ENCODE measurements around the gene MARCHF9. TPM values are rescaled to one million over a fixed set of nuclear protein-coding genes. Genes with fewer than 3 reads are reported as not detected.
"Not testable (repeated sequence)": the region's sequence is repeated elsewhere in the genome, so short reads cannot be mapped to it uniquely, and the experiment has no call there.

MARCHF9 gene
- total RNA-seq, 2 experiments from 2014 or later, result 29.2 to 31.4 TPM

DNA sequence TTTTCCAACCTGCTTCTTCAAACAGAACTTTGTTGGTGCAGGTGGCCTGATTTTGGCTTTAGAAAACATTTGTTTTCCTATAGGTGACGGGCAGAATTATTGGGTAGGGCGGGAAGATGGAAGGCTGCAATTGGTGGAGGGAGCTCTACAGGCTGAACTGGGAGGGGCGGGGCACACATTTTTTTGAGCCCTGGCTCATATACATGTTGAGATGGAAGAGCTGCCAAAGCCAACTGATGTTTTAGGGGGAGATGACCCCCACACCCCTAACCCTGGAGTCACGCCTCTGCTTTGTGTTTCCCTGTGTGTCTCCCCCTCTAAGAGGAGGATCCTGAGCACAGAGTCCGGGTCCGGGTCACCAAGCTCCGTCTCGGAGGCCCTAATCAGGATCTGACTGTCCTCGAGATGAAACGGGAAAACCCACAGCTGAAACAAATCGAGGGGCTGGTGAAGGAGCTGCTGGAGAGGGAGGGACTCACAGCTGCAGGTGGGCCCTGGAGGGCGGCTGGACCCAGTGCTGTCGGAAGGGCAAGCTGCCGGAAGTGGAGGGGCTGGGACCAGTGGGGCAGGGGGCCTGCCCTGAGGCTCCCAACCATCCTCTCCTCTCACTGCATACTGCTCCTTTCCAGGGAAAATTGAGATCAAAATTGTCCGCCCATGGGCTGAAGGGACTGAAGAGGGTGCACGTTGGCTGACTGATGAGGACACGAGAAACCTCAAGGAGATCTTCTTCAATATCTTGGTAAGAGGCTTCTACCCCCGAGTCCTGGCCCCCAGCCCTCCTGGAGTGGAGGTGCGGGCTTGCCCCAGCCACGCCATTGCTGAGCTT lies 34.9 kb upstream of the MARCHF9 start:
- Mint-ChIP-seq H3K27me3 (no peaks in the 10 kb centered on the region), H3K27ac (no peak overlapping the region), H3K9me3 (no peaks in the 10 kb centered on the region), H3K4me3 (no peak overlapping the region), H3K4me1 (peaks cover 1% of the 10 kb centered on the region), H3K36me3 (ENCODE audit: low read depth) (peaks cover 58% of the 10 kb centered on the region)
- no peak for DNase-seq
- ChIA-PET CTCF (interaction anchor here (1.5 kb wide), 1 partner anchor 22 kb away, joined by 6 read pairs; no protein-coding TSS in a partner anchor), POLR2A (interaction anchor here (0.6 to 3.4 kb wide), 10 partner anchors 10 to 188 kb away, joined by 3 to 27 read pairs (median 4); partner anchors contain the start of genes OS9 and TSPAN31)

DNA sequence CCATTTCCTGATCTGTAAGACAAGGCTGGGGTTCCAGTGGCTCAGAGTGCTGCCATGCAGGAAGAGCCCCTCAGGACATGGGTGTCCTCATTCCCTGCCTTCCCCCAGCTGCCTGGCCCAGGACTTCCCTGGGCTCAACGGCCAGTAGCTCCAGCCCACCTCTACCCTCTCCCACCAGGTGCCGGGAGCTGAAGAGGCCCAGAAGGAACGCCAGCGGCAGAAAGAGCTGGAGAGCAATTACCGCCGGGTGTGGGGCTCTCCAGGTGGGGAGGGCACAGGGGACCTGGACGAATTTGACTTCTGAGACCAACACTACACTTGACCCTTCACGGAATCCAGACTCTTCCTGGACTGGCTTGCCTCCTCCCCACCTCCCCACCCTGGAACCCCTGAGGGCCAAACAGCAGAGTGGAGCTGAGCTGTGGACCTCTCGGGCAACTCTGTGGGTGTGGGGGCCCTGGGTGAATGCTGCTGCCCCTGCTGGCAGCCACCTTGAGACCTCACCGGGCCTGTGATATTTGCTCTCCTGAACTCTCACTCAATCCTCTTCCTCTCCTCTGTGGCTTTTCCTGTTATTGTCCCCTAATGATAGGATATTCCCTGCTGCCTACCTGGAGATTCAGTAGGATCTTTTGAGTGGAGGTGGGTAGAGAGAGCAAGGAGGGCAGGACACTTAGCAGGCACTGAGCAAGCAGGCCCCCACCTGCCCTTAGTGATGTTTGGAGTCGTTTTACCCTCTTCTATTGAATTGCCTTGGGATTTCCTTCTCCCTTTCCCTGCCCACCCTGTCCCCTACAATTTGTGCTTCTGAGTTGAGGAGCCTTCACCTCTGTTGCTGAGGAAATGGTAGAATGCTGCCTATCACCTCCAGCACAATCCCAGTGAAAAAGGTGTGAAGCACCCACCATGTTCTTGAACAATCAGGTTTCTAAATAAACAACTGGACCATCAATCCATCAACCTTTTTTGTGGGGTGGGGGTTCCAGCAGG lies 34.0 kb upstream of the MARCHF9 start:
- DNase-seq, result no peak
- peaks cover 2% of the 10 kb centered on the region for H3K4me1 Mint-ChIP-seq
- H3K4me3 Mint-ChIP-seq, result no peak overlapping the region
- ChIA-PET POLR2A (interaction anchor here (1.3 to 3.4 kb wide), 9 partner anchors 9 to 36 kb away, joined by 3 to 27 read pairs (median 4); partner anchors contain the start of genes OS9 and TSPAN31), CTCF (no interaction called here)
- peaks cover 57% of the 10 kb centered on the region for H3K36me3 Mint-ChIP-seq (ENCODE audit: low read depth)
- no peaks in the 10 kb centered on the region for H3K27me3 Mint-ChIP-seq
- no peak overlapping the region for H3K27ac Mint-ChIP-seq
- H3K9me3 Mint-ChIP-seq, result no peaks in the 10 kb centered on the region

DNA sequence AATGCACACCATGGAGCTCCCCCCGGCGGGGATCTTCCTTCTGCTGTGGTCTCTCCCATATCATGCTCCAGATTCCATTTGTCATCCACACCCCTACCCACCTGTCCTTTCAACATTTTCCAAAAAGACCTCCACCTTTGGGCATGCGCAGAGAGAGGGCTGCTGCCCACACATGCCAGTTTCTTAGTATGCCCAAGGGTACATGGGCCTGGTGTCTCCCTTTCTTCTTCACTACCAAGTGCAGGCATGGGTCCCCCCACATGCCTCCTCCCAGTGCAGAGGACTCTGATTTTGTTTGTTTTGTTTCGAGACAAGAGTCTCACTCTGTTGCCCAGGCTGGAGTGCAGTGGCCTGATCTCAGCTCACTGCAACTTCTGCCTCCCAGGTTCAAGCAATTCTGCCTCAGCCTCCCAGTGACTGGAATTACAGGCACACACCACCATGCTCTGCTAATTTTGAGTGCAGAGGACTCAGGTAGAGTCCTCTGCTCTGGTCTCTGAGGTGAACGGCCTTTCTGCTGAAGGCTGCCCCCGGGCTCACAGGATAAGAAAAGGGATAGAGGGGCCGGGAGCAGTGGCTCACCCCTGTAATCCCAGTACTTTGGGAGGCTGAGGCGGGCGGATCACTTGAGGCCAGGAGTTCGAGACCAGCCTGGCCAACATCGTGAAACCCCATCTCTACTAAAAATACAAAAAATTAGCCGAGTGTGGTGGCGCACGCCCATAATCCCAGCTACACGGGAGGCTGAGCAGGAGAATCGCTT lies 32.9 kb upstream of the MARCHF9 start:
- H3K36me3 Mint-ChIP-seq (ENCODE audit: low read depth), result peaks cover 56% of the 10 kb centered on the region
- H3K4me3 Mint-ChIP-seq, H3K27me3 Mint-ChIP-seq, DNase-seq, H3K4me1 Mint-ChIP-seq, H3K27ac Mint-ChIP-seq, H3K9me3 Mint-ChIP-seq: not testable (repeated sequence)
- ChIA-PET CTCF (interaction anchor here (1.1 kb wide), 1 partner anchor 19 kb away, joined by 3 read pairs; no protein-coding TSS in a partner anchor), POLR2A (interaction anchor here (0.7 to 3.4 kb wide), 11 partner anchors 8 to 28 kb away, joined by 3 to 27 read pairs (median 4); partner anchors contain the start of gene OS9)

DNA sequence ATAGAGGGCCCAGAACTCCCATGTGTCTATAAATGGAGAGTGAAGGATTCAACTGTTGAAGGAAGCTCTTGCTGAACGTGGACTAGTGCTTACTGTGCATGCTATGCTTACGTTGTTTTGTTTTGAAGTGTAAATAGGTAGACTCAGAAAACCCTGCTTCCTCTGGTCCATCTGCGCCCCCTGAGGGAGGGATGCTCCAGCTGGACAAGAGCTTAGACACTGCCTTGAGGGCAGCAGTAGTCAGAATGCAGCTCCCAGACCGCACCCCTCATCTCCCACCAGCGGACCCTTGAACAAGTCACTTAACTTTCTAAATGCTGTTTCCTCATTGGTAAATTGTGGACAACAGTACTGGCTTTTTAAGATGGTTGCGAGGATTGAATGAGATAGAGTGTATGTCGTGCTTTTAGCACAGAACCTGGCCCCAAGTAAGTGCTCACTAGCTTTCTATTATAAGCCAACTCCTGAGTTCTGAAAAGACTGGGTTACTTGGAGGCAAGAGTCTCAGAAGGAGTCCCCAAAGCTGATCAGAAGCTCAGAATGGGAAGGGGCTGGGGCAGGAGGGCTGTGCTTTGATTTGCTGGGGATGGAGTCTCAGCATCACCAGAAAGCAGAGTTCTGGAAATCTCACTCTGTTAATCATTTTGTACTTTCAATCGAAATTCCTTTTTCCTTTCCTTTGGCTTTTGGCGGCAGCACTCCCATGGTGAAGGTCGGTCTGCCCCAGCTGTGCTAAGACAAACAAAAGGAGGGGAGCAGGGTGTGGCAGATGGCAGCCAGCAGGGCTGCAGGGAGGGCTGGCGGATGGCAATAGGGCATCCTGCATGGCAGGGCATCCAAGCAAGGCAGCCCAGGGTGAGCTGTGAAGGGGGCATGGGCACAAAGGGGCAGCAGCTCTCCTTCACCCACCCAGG lies 31.9 kb upstream of the MARCHF9 start:
- H3K36me3 Mint-ChIP-seq (ENCODE audit: low read depth), result peaks cover 61% of the 10 kb centered on the region
- ChIA-PET POLR2A (interaction anchor here (1.0 to 2.8 kb wide), 8 partner anchors 9 to 29 kb away, joined by 3 to 12 read pairs (median 3); partner anchors contain the start of genes OS9 and TSPAN31), CTCF (interaction anchor here (0.6 to 1.1 kb wide), 4 partner anchors 13 to 140 kb away, joined by 3 to 4 read pairs (median 4); no protein-coding TSS in a partner anchor)
- H3K27ac Mint-ChIP-seq, result peak overlapping the region; percentile 26
- H3K9me3 Mint-ChIP-seq, result no peaks in the 10 kb centered on the region
- no peak for DNase-seq
- peaks cover 2% of the 10 kb centered on the region for H3K4me1 Mint-ChIP-seq
- no peak overlapping the region for H3K4me3 Mint-ChIP-seq
- no peaks in the 10 kb centered on the region for H3K27me3 Mint-ChIP-seq

DNA sequence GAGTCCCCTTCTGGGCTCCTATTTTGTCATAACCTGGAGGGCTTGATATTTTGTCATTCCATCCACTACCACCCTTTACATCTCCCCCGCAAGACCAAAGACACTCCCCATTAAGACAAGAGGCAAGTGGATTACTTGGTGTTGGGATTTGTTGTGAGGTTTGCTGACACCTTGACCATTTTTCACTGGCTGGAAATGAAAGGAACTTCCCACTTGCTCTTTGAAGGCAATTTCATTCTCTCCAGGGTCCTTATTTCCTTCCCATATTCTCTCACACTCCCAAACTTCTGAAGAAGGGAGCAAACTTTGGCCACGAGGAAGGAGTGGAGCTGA lies 31.3 kb upstream of the MARCHF9 start:
- no peaks in the 10 kb centered on the region for H3K9me3 Mint-ChIP-seq
- DNase-seq, result no peak
- H3K4me3 Mint-ChIP-seq, result no peak overlapping the region
- no peak overlapping the region for H3K27ac Mint-ChIP-seq
- peaks cover 2% of the 10 kb centered on the region for H3K4me1 Mint-ChIP-seq
- peaks cover 62% of the 10 kb centered on the region for H3K36me3 Mint-ChIP-seq (ENCODE audit: low read depth)
- POLR2A ChIA-PET, result interaction anchor here (0.9 to 2.8 kb wide), 6 partner anchors 9 to 30 kb away, joined by 3 to 12 read pairs (median 6); partner anchors contain the start of genes OS9 and TSPAN31
- no peaks in the 10 kb centered on the region for H3K27me3 Mint-ChIP-seq
- CTCF ChIA-PET, result interaction anchor here (0.9 kb wide), 1 partner anchor 140 kb away, joined by 4 read pairs; no protein-coding TSS in a partner anchor

DNA sequence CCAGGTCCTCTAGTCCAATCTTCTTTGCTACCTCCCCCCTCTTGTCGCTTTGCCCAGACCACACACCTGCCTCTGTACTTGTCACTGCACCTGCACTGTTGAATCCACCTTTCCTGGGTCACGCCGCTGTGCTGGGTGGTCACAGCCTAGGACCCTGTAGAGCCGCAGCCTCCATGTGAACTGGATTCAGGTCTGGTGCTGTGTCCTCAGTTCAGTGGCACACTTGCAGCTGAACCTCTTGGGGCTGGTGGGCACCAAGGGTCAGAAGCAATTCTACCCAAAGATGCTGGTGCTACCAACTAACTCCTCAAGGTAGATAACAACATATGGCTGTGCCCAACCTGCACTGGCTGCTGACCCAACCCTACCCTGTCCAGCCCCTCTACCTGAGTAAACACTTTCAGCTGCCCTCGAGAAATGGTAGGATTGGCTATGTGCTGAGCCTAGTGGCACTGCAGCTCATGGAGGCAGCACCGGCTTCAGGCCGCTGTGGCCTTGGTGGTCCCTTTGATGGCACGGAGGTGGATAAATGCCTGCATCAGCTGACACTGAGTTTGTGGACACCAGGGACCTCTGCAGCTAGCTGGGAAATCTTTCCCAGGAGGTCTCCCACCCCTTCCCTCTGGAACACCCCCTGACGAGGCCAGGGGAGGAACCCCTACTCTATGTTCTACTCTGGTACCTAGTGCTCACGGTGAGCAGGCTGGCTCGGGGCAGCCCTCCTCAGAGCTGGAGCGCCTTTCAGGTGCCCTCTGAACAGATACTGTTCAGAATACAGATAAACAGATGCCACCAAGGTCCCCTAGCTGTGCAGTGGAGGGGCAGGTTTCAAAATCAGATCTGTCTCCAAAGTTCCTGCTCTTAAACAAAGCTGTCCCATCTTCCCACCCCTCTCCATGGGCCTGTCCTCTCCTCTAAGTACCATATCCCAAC lies 30.6 kb upstream of the MARCHF9 start:
- peaks cover 60% of the 10 kb centered on the region for H3K36me3 Mint-ChIP-seq (ENCODE audit: low read depth)
- CTCF ChIA-PET, result interaction anchor here (0.7 kb wide), 1 partner anchor 32 kb away, joined by 4 read pairs; no protein-coding TSS in a partner anchor
- H3K9me3 Mint-ChIP-seq, result no peaks in the 10 kb centered on the region
- H3K27me3 Mint-ChIP-seq, result no peaks in the 10 kb centered on the region
- POLR2A ChIA-PET, result interaction anchor here (0.9 to 2.8 kb wide), 7 partner anchors 8 to 30 kb away, joined by 3 to 12 read pairs (median 5); partner anchors contain the start of genes OS9 and TSPAN31
- H3K4me1 Mint-ChIP-seq, result peaks cover 2% of the 10 kb centered on the region
- peak overlapping the region; percentile 19 for H3K27ac Mint-ChIP-seq
- DNase-seq, result no peak
- H3K4me3 Mint-ChIP-seq, result no peak overlapping the region

DNA sequence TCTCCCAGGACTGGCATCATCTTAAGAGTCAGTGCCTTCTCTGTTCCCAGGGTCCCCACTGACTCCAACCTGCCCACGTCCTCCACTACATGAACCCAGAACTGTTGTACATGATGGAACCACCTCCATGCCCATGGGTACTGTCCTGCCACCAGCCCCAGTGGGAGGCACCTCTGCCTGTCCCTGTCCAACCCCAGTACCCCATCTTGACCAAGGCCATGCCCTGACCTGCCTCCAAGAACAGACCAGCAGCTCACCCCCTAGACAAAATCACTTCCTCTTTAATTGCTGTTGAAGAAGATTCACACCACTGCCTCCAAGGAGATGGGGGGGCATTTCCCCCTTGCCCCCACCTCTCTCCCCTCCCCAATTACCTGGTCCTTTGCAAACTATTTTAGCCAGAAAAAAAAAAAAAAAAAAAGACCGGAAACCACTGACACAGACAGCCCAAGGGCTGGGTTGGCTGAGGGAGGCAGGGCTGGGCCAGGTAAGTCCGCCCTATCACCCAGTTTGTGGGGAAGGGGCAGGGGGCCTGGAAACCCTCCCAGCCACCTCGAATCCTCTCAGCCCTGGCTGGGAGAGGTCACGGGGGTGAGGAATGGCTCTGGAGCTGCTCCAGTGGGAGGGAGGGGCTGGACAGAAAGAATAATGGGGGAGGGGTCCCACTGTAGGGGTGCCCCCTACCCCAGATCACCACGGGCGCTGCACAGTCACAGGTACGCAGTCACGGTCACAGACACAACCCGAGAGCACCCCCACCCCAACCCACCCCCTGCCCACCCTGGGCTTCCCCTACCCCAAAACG lies 29.8 kb upstream of the MARCHF9 start:
- H3K27me3 Mint-ChIP-seq, result no peaks in the 10 kb centered on the region
- H3K36me3 Mint-ChIP-seq (ENCODE audit: low read depth), result peaks cover 61% of the 10 kb centered on the region
- POLR2A ChIA-PET, result interaction anchor here (1.0 to 1.1 kb wide), 2 partner anchors 16 to 20 kb away, joined by 3 to 5 read pairs; partner anchors contain the start of gene TSPAN31
- CTCF ChIA-PET, result interaction anchor here (0.7 to 1.9 kb wide), 4 partner anchors 16 to 178 kb away, joined by 3 to 10 read pairs (median 4); no protein-coding TSS in a partner anchor
- H3K4me1 Mint-ChIP-seq, result peaks cover 2% of the 10 kb centered on the region
- no peaks in the 10 kb centered on the region for H3K9me3 Mint-ChIP-seq
- no peak for DNase-seq
- peak overlapping the region; percentile 22 for H3K27ac Mint-ChIP-seq
- no peak overlapping the region for H3K4me3 Mint-ChIP-seq

DNA sequence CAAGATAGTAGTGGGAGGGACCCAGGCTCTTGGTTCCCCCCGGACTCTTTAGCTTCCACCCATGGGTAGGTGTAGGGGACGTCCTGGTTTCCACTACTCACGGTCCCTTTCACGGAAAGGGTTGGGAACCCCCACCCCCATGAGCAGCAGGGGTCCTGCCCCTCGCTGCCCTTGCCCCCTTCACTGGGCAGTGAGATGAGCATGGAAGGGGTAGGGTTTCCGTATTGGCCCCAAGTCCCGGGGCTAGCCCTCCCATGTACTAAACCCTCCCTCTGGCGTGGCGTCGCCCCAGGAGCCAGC lies 29.1 kb upstream of the MARCHF9 start:
- ChIA-PET CTCF (interaction anchor here (0.9 to 1.9 kb wide), 3 partner anchors 16 to 177 kb away, joined by 3 to 10 read pairs (median 4); no protein-coding TSS in a partner anchor), POLR2A (interaction anchor here (1.0 to 1.1 kb wide), 2 partner anchors 16 to 19 kb away, joined by 3 read pairs; partner anchors contain the start of gene TSPAN31)
- Mint-ChIP-seq H3K4me1 (peaks cover 2% of the 10 kb centered on the region), H3K27ac (no peak overlapping the region), H3K36me3 (ENCODE audit: low read depth) (peaks cover 61% of the 10 kb centered on the region), H3K9me3 (no peaks in the 10 kb centered on the region), H3K27me3 (no peaks in the 10 kb centered on the region), H3K4me3 (no peak overlapping the region)
- DNase-seq, result no peak

DNA sequence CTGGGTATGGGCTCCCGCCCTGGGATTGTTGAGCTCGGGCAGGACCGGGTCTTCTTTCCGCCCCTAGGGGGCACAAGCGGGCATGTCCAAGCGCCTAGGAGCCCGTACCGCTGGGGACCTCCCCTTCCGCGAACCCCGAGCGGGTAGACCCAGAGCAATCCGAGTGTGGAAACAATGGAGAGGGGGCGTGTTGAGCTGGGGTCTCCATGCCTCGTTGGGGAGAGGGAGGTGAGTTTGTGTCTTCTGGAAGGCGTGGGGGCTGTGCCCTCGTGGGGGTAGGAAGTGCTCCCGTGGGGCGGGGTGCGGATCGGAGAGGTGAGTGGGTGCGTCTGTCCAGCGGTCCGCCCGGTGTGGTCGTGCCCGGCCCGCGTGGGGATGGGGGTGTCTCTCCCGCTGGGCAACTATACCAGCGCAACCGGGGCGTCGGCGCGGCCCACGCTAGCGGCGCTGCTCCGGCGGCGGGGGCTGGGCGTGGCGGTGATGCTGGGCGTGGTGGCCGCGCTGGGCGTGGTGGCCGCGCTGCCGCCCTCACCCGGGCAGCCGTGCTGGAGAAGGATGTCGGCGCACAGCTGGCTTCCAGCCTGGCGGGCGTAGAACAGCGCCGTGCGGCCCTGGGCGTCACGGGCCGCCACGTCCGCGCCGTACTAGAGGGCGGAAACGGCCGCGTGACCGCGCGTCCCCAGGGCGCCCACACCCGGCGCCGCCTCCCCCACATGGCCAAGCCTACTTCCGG lies 28.6 kb upstream of the MARCHF9 start:
- ChIA-PET CTCF (interaction anchor here (0.9 to 1.9 kb wide), 3 partner anchors 15 to 177 kb away, joined by 3 to 10 read pairs (median 4); no protein-coding TSS in a partner anchor), POLR2A (interaction anchor here (1.0 to 1.1 kb wide), 2 partner anchors 15 to 19 kb away, joined by 3 read pairs; partner anchors contain the start of gene TSPAN31)
- Mint-ChIP-seq H3K4me1 (peaks cover 2% of the 10 kb centered on the region), H3K27ac (no peak overlapping the region), H3K27me3 (no peaks in the 10 kb centered on the region), H3K4me3 (no peak overlapping the region), H3K36me3 (ENCODE audit: low read depth) (peaks cover 63% of the 10 kb centered on the region), H3K9me3 (no peaks in the 10 kb centered on the region)
- no peak for DNase-seq
